Measurements from ENCODE around the gene OXSR1. TPM values are rescaled to one million over a fixed set of nuclear protein-coding genes. Genes with fewer than 3 reads are reported as not detected.

Gene OXSR1
- total RNA-seq, 2 experiments from 2014 or later = 57.3 to 59.9 TPM

GRCh38 chr3:38245930-38246329 lies 80.6 kb downstream of the OXSR1 start:
- H3K27ac Mint-ChIP-seq = no peak overlapping the region
- no peak overlapping the region for H3K4me3 Mint-ChIP-seq
- peaks cover 9% of the 10 kb centered on the region for H3K36me3 Mint-ChIP-seq
- no peak for DNase-seq
- peaks cover 3% of the 10 kb centered on the region for H3K4me1 Mint-ChIP-seq
- no peaks in the 10 kb centered on the region for H3K27me3 Mint-ChIP-seq
- no peaks in the 10 kb centered on the region for H3K9me3 Mint-ChIP-seq

DNA sequence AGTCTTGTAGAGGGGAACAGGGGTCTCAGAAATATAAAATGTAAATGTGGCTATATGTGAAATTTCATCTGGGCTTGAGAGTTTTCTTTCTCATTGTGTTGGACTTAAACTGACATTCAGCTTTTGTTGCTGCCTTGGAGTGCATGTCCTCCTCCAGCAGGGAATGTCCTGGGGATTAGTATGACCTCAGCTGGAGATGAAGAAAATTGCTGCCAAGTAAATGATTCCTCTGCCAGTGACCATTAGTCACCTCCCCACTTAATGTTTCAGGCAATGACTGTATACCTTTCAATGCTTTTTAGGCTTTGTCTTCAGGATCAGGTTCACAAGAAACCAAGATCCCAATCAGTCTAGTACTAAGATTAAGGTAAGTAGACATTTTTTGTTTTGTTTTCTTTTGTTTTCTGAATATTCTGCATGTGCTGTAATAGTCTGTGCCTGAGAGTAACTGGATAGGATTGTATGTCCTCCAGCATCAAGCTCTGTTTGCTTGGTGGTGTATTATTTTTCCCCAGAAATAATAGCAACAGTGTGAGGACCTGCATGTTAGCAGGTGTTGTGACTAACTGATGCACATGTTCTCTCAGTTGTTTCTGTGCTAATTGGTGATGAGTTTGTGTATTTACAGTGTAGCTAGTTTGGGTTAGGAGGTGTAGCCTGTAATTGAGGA lies 82.2 kb downstream of the OXSR1 start:
- Mint-ChIP-seq H3K27ac (no peak overlapping the region), H3K9me3 (no peaks in the 10 kb centered on the region), H3K27me3 (no peaks in the 10 kb centered on the region), H3K4me3 (no peak overlapping the region), H3K36me3 (peaks cover 8% of the 10 kb centered on the region), H3K4me1 (peaks cover 2% of the 10 kb centered on the region)
- DNase-seq = no peak

- Mint-ChIP-seq H3K4me1 (peaks cover 16% of the 10 kb centered on the region), H3K9me3 (no peaks in the 10 kb centered on the region), H3K4me3 (no peak overlapping the region), H3K36me3 (peaks cover 25% of the 10 kb centered on the region), H3K27me3 (no peaks in the 10 kb centered on the region), H3K27ac (no peak overlapping the region)
- no peak for DNase-seq
Measured at GRCh38 chr3:38250198-38250597, 84.9 kb downstream of the OXSR1 start.

GRCh38 chr3:38251197-38251596 lies 85.9 kb downstream of the OXSR1 start:
- Mint-ChIP-seq H3K9me3 (no peaks in the 10 kb centered on the region), H3K4me1 (peaks cover 24% of the 10 kb centered on the region), H3K4me3 (no peak overlapping the region), H3K36me3 (peaks cover 32% of the 10 kb centered on the region), H3K27ac (no peak overlapping the region), H3K27me3 (no peaks in the 10 kb centered on the region)
- DNase-seq = no peak

- Mint-ChIP-seq H3K27ac (peak overlapping the region; percentile 43), H3K4me3 (no peak overlapping the region), H3K36me3 (peaks cover 33% of the 10 kb centered on the region), H3K27me3 (no peaks in the 10 kb centered on the region), H3K9me3 (no peaks in the 10 kb centered on the region), H3K4me1 (peaks cover 36% of the 10 kb centered on the region)
- DNase-seq = peak; percentile 11
Measured at GRCh38 chr3:38253704-38254103, 88.4 kb downstream of the OXSR1 start.

GRCh38 chr3:38254872-38255271 lies 89.5 kb downstream of the OXSR1 start:
- Mint-ChIP-seq H3K4me3 (no peak overlapping the region), H3K27me3 (no peaks in the 10 kb centered on the region), H3K27ac (no peak overlapping the region), H3K4me1 (peaks cover 41% of the 10 kb centered on the region), H3K36me3 (peaks cover 29% of the 10 kb centered on the region), H3K9me3 (no peaks in the 10 kb centered on the region)
- no peak for DNase-seq

DNA sequence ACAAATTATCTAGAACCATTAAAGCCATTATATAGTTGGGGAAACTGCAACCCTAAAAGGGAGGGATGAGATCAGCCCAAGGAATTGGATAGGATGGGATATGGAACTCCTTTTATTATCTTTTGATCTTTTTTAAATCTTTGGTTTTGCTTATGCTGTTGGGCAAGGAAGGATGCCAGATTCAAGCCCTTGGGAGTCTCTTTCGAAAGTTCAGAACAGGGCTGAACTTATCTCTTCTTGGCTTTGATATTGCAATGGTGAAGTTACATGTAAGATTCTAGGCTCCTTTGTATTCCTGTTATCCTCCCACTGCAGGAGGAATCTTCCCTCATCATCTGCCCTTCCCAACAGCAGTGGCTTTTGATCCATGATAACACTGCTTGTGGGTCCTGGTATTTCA lies 90.3 kb downstream of the OXSR1 start:
- Mint-ChIP-seq H3K27me3 (no peaks in the 10 kb centered on the region), H3K4me3 (no peak overlapping the region), H3K4me1 (peaks cover 47% of the 10 kb centered on the region), H3K9me3 (no peaks in the 10 kb centered on the region), H3K27ac (no peak overlapping the region), H3K36me3 (peaks cover 32% of the 10 kb centered on the region)
- DNase-seq = no peak

DNA sequence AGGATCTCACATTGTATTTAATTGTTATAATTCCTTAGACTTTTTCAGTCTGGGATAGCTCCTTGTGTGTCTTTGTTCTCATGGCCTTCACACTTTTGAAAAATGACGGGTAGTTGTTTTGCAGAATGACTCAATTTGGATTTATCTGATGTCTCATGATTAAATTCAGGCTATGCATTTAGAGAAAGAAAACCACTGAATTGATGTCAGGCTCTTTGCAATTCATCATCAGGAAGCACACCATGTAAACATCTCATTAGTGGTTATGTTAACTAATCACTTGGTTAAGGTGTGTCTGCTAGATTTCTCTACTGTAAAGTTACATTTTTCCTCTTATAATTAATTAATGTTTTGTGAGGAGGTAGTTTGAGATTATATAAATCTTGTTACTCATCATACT lies 92.2 kb downstream of the OXSR1 start:
- DNase-seq = no peak
- Mint-ChIP-seq H3K4me1 (peaks cover 47% of the 10 kb centered on the region), H3K27me3 (no peaks in the 10 kb centered on the region), H3K36me3 (peaks cover 33% of the 10 kb centered on the region), H3K4me3 (no peak overlapping the region), H3K9me3 (no peaks in the 10 kb centered on the region), H3K27ac (no peak overlapping the region)

GRCh38 chr3:38260474-38260873 lies 95.1 kb downstream of the OXSR1 start:
- Mint-ChIP-seq H3K4me3 (no peak overlapping the region), H3K27ac (no peak overlapping the region), H3K27me3 (no peaks in the 10 kb centered on the region), H3K36me3 (peaks cover 11% of the 10 kb centered on the region), H3K4me1 (peaks cover 43% of the 10 kb centered on the region), H3K9me3 (no peaks in the 10 kb centered on the region)
- DNase-seq = no peak

DNA sequence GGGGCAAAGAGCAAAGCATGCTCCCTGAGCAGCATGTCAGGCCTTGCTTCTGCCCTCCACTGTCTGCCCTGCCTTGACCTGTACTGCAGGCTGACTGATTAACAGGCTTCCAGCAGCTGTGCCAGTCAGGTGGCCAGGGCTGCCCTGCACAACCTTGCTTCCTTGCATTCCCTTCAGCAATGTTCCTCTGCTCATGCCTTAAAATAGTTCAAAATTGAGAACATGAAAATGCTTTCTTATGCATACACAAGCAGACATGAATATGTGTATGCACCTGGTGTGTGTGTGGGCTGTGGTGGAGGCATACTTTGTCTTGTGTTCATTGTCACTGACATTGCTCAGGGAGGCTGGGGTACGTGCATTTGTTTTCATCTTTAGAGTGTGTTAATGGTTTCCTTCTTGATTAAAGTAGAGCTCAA lies 99.0 kb downstream of the OXSR1 start:
- Mint-ChIP-seq H3K9me3 (no peaks in the 10 kb centered on the region), H3K36me3 (peaks cover 4% of the 10 kb centered on the region), H3K27ac (no peak overlapping the region), H3K4me3 (no peak overlapping the region), H3K4me1 (peaks cover 36% of the 10 kb centered on the region), H3K27me3 (no peaks in the 10 kb centered on the region)
- DNase-seq = no peak

DNA sequence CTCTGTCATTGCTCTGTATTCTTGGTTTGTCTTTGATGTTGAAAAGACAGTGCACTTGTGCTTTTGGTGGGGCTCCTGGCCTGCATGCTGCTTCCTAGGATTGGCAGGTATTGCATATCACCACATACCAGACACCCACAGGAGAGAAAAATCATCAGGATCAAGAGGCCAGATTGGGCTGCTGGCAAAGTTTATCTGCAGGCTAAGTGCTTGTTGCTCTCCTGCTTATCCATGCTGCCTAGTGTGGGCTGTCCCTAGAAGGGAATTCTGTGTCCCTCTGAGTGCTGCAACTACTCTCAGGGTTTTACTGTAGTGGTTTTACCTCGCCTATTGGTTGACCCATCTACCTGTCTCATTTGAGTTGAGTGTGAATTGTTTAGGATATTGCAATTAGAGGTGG lies 99.4 kb downstream of the OXSR1 start:
- Mint-ChIP-seq H3K4me3 (no peak overlapping the region), H3K36me3 (peaks cover 4% of the 10 kb centered on the region), H3K27me3 (no peaks in the 10 kb centered on the region), H3K27ac (no peak overlapping the region), H3K9me3 (no peaks in the 10 kb centered on the region), H3K4me1 (peaks cover 32% of the 10 kb centered on the region)
- no peak for DNase-seq

- H3K4me1 Mint-ChIP-seq = peaks cover 25% of the 10 kb centered on the region
- H3K27ac Mint-ChIP-seq = no peak within 1 kb of the TSS
- no peak within 1 kb of the TSS for H3K4me3 Mint-ChIP-seq
- peaks cover 2% of the 10 kb centered on the region for H3K36me3 Mint-ChIP-seq
- no peak for DNase-seq
- H3K27me3 Mint-ChIP-seq = no peaks in the 10 kb centered on the region
- H3K9me3 Mint-ChIP-seq = no peaks in the 10 kb centered on the region
Measured at GRCh38 chr3:38265604-38266307, 100.4 kb downstream of the OXSR1 start, which contains the start of gene SLC22A13. SLC22A13 (plus strand) TSS chr3:38265812; CDS start chr3:38265861, 49 bp downstream.

DNA sequence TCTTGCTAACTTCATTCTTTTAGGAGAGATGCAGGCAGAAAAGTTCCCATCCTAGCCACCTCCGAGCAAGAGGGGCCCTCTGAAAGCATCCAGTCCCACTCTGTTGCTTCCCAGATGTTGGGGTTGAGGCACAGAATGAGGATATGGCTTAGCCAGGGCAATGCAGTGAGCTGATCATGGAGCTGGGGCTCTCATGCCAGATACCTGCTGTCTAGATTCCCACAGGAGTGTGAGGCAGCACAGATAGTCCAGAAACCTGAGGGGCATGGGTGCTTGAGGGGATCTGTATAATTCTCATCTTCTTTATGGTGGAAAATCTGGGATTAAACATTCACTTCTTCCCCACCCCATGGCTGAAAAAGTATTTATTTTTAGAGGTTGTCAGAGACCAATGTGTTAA lies 101.5 kb downstream of the OXSR1 start:
- peaks cover 1% of the 10 kb centered on the region for H3K36me3 Mint-ChIP-seq

GRCh38 chr3:38267662-38268061 lies 102.3 kb downstream of the OXSR1 start:
- DNase-seq = no peak
- Mint-ChIP-seq H3K36me3 (peaks cover 1% of the 10 kb centered on the region), H3K9me3 (no peaks in the 10 kb centered on the region), H3K4me3 (no peak overlapping the region), H3K4me1 (peaks cover 25% of the 10 kb centered on the region), H3K27me3 (no peaks in the 10 kb centered on the region), H3K27ac (no peak overlapping the region)

More for the DNA sequence above, 101.5 kb downstream of the OXSR1 start:
- H3K27me3 Mint-ChIP-seq = no peaks in the 10 kb centered on the region
- H3K4me1 Mint-ChIP-seq = peaks cover 25% of the 10 kb centered on the region
- no peak for DNase-seq
- no peak overlapping the region for H3K27ac Mint-ChIP-seq
- H3K9me3 Mint-ChIP-seq = no peaks in the 10 kb centered on the region
- no peak overlapping the region for H3K4me3 Mint-ChIP-seq

GRCh38 chr3:38268087-38268486 lies 102.8 kb downstream of the OXSR1 start:
- Mint-ChIP-seq H3K4me3 (no peak overlapping the region), H3K27ac (no peak overlapping the region), H3K4me1 (peaks cover 24% of the 10 kb centered on the region), H3K27me3 (no peaks in the 10 kb centered on the region), H3K36me3 (peaks cover 1% of the 10 kb centered on the region), H3K9me3 (no peaks in the 10 kb centered on the region)
- DNase-seq = no peak

GRCh38 chr3:38268522-38268921 lies 103.2 kb downstream of the OXSR1 start:
- peaks cover 21% of the 10 kb centered on the region for H3K4me1 Mint-ChIP-seq
- DNase-seq = no peak
- peaks cover 1% of the 10 kb centered on the region for H3K36me3 Mint-ChIP-seq
- H3K27ac Mint-ChIP-seq = no peak overlapping the region
- H3K4me3 Mint-ChIP-seq = no peak overlapping the region
- H3K27me3 Mint-ChIP-seq = no peaks in the 10 kb centered on the region
- H3K9me3 Mint-ChIP-seq = no peaks in the 10 kb centered on the region
